SK-N-SH treated with all-trans-retinoic acid at 6 μM for 48 hours (cell line): ENCODE results near the gene PLEKHO1.

Experiments
- ARNTL ChIP-seq: fragments of 450-650 bp; formaldehyde crosslinking; IDR thresholded peaks from 2 replicates; pipeline ENCODE4 v1.5.0; 2020; ENCODE audit warnings: low read depth, mild to moderate bottlenecking, moderate library complexity, borderline replicate concordance
- TF ChIP-seq, protein P1 (sequence below): fragments of 250-450 bp; sonication (Bioruptor Pico); IDR thresholded peaks from 2 replicates; pipeline ENCODE4 v1.5.0; 2020; ENCODE audit warnings: mild to moderate bottlenecking, moderate library complexity

- no peak for TF ChIP-seq ARNTL
- TF ChIP-seq, protein P1, sequence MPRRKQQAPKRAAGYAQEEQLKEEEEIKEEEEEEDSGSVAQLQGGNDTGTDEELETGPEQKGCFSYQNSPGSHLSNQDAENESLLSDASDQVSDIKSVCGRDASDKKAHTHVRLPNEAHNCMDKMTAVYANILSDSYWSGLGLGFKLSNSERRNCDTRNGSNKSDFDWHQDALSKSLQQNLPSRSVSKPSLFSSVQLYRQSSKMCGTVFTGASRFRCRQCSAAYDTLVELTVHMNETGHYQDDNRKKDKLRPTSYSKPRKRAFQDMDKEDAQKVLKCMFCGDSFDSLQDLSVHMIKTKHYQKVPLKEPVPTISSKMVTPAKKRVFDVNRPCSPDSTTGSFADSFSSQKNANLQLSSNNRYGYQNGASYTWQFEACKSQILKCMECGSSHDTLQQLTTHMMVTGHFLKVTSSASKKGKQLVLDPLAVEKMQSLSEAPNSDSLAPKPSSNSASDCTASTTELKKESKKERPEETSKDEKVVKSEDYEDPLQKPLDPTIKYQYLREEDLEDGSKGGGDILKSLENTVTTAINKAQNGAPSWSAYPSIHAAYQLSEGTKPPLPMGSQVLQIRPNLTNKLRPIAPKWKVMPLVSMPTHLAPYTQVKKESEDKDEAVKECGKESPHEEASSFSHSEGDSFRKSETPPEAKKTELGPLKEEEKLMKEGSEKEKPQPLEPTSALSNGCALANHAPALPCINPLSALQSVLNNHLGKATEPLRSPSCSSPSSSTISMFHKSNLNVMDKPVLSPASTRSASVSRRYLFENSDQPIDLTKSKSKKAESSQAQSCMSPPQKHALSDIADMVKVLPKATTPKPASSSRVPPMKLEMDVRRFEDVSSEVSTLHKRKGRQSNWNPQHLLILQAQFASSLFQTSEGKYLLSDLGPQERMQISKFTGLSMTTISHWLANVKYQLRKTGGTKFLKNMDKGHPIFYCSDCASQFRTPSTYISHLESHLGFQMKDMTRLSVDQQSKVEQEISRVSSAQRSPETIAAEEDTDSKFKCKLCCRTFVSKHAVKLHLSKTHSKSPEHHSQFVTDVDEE (CRISPR knock-in tag) = no peak
Measured at GRCh38 chr1:150142083-150142482, 7.6 kb upstream of the PLEKHO1 start.
